ENCODE measurements around the gene CMAS.
"Not testable (repeated sequence)": the region's sequence is repeated elsewhere in the genome, so short reads cannot be mapped to it uniquely, and the experiment has no call there.

CMAS gene

GRCh38 chr12:22048351-22049041 lies 2.5 kb downstream of the CMAS start:
- DNase-seq = no peak

GRCh38 chr12:22050078-22050477 lies 4.1 kb downstream of the CMAS start:
- no peak for DNase-seq

- DNase-seq = no peak
These were observed 5.2 kb downstream of the CMAS start for GRCh38 chr12:22051114-22051698.

- not testable (repeated sequence) for DNase-seq
These were observed 7.0 kb downstream of the CMAS start for GRCh38 chr12:22052994-22053393.

- DNase-seq = no peak
These were observed 8.1 kb downstream of the CMAS start for GRCh38 chr12:22054155-22054554.

GRCh38 chr12:22056607-22057006 lies 10.6 kb downstream of the CMAS start:
- no peak for DNase-seq

GRCh38 chr12:22059976-22060647 lies 14.1 kb downstream of the CMAS start:
- DNase-seq = no peak

- DNase-seq = peak; percentile 49
These were observed 18.9 kb downstream of the CMAS start for GRCh38 chr12:22064968-22065367.

- no peak for DNase-seq
These were observed 20.3 kb downstream of the CMAS start for GRCh38 chr12:22066310-22066709.

GRCh38 chr12:22069851-22070250 lies 23.8 kb downstream of the CMAS start:
- no peak for DNase-seq

- no peak for DNase-seq
These were observed 36.2 kb downstream of the CMAS start for GRCh38 chr12:22082190-22082701.

- DNase-seq = no peak
These were observed 37.1 kb downstream of the CMAS start for GRCh38 chr12:22083167-22083566.

- no peak for DNase-seq
These were observed 38.8 kb downstream of the CMAS start for GRCh38 chr12:22084852-22085251.

- no peak for DNase-seq
These were observed 42.9 kb downstream of the CMAS start for GRCh38 chr12:22088886-22089285.

- no peak for DNase-seq
These were observed 43.5 kb downstream of the CMAS start for GRCh38 chr12:22089486-22089885.

GRCh38 chr12:22099062-22099461 lies 53.0 kb downstream of the CMAS start:
- DNase-seq = not testable (repeated sequence)

- no peak for DNase-seq
These were observed 55.1 kb downstream of the CMAS start for GRCh38 chr12:22100958-22101748.

GRCh38 chr12:22101749-22102243 lies 55.8 kb downstream of the CMAS start:
- no peak for DNase-seq

- no peak for DNase-seq
These were observed 57.4 kb downstream of the CMAS start for GRCh38 chr12:22103418-22103817.

- DNase-seq = no peak
These were observed 59.5 kb downstream of the CMAS start for GRCh38 chr12:22105542-22105941.

GRCh38 chr12:22110176-22110575 lies 64.2 kb downstream of the CMAS start:
- no peak for DNase-seq

Data from NCI-H2029 treated with DMSO at 0.1 percent for 48 hours (cell line).